OCI-LY3 (cell line): ENCODE data around the gene ZNF484.
"Not testable (repeated sequence)": the region's sequence is repeated elsewhere in the genome, so short reads cannot be mapped to it uniquely, and the experiment has no call there.

ENCODE experiments used
- H2AFZ ChIP-seq: fragments of 200-600, 300-600 bp; shearing (Covaris generic); 2 replicates; pipeline ENCODE4 v1.6.0; 2014; ENCODE audit warnings: antibody characterized with exemption, low read depth, low read length
- H3K27ac ChIP-seq: fragments of 200-600, 300-600 bp; sonication (generic); 2 replicates; pipeline ENCODE4 v1.5.1; 2014; ENCODE audit warnings: mild to moderate bottlenecking, low read length, moderate library complexity, mixed read lengths
- H3K27me3 ChIP-seq: fragments of 200-600, 300-600 bp; sonication (generic); 2 replicates; pipeline ENCODE4 v1.6.1; 2014; ENCODE audit warnings: low read depth, low read length, mixed read lengths
- H3K36me3 ChIP-seq: fragments of 200-600, 300-600 bp; sonication (generic); replicated peaks from 2 replicates; pipeline ENCODE3; 2014; ENCODE audit warnings: low read depth, low read length, mixed read lengths
- H3K4me1 ChIP-seq: fragments of 300-600, 200-600 bp; sonication (generic); 2 replicates; pipeline ENCODE4 v1.6.1; 2014; ENCODE audit warnings: low read length, mixed read lengths
- H3K4me2 ChIP-seq: fragments of 200-600, 300-600 bp; sonication (generic); 2 replicates; pipeline ENCODE4 v1.6.1; 2014; ENCODE audit warnings: low read length, mixed read lengths
- H3K4me3 ChIP-seq: fragments of 300-600, 200-600 bp; sonication (generic); 2 replicates; pipeline ENCODE4 v1.5.1; 2014; ENCODE audit warnings: antibody characterized with exemption, mild to moderate bottlenecking, low read length, moderate library complexity
- H3K79me2 ChIP-seq: fragments of 300-600, 200-600 bp; shearing (Covaris generic); 2 replicates; pipeline ENCODE4 v1.6.1; 2014; ENCODE audit warnings: mild to moderate bottlenecking, low read length, mixed read lengths
- H3K9ac ChIP-seq: fragments of 300-600, 200-600 bp; shearing (Covaris generic); 2 replicates; pipeline ENCODE4 v1.6.0; 2014; ENCODE audit warnings: mild to moderate bottlenecking, low read length, moderate library complexity
- H3K9me3 ChIP-seq: fragments of 200-600, 300-600 bp; shearing (Covaris generic); 2 replicates; pipeline ENCODE4 v1.6.1; 2014; ENCODE audit warnings: low read length, mixed read lengths; ENCODE audit not compliant: insufficient read depth
- H4K20me1 ChIP-seq: fragments of 200-600, 300-600 bp; sonication (generic); 2 replicates; pipeline ENCODE4 v1.6.1; 2016; ENCODE audit warnings: low read length, mixed read lengths; ENCODE audit not compliant: insufficient read depth
- CTCF ChIP-seq: fragments of 200-600, 300-600 bp; sonication (generic); IDR thresholded peaks from 2 replicates; pipeline ENCODE4 v1.5.1; 2014; ENCODE audit warnings: antibody characterized with exemption, low read length, low read depth
- EZH2phosphoT487 ChIP-seq: fragments of 200-600 bp; shearing (Covaris generic); IDR thresholded peaks from 2 replicates; pipeline ENCODE4 v1.6.1; 2018; ENCODE audit warnings: antibody characterized with exemption, mixed run types, low read depth

ZNF484 gene

GRCh38 chr9:92883666-92884405 lies 6.0 kb upstream of the ZNF484 start:
- not testable (repeated sequence) for H3K9ac ChIP-seq, H3K27me3 ChIP-seq, H3K27ac ChIP-seq, H3K9me3 ChIP-seq, H3K79me2 ChIP-seq, H4K20me1 ChIP-seq, H2AFZ ChIP-seq, H3K36me3 ChIP-seq, H3K4me3 ChIP-seq, H3K4me2 ChIP-seq
- peaks cover 14% of the 10 kb centered on the region for H3K4me1 ChIP-seq
- TF ChIP-seq CTCF: peak; percentile 20

- peaks cover 5% of the 10 kb centered on the region for H3K79me2 ChIP-seq
- no peak overlapping the region for H3K9ac ChIP-seq
- H3K36me3 ChIP-seq: no peaks in the 10 kb centered on the region
- H3K4me2 ChIP-seq: peak overlapping the region; percentile 41; the same call in 1 of the 2 replicates
- H3K4me1 ChIP-seq: peaks cover 19% of the 10 kb centered on the region
- no peak overlapping the region for H2AFZ ChIP-seq
- H3K27me3 ChIP-seq: no peaks in the 10 kb centered on the region
- TF ChIP-seq CTCF: no peak
- TF ChIP-seq EZH2phosphoT487: no peak
- H3K4me3 ChIP-seq: no peak overlapping the region
- H3K9me3 ChIP-seq: no peaks in the 10 kb centered on the region
- H3K27ac ChIP-seq: no peak overlapping the region
- H4K20me1 ChIP-seq: no peaks in the 10 kb centered on the region
Observed at GRCh38 chr9:92882276-92882675, 4.4 kb upstream of the ZNF484 start.

GRCh38 chr9:92875373-92875772 lies 2.5 kb downstream of the ZNF484 start:
- H3K36me3 ChIP-seq: peaks cover 4% of the 10 kb centered on the region
- no peak overlapping the region for H3K9ac ChIP-seq
- no peaks in the 10 kb centered on the region for H3K27me3 ChIP-seq
- no peak overlapping the region for H2AFZ ChIP-seq
- TF ChIP-seq CTCF (no peak), EZH2phosphoT487 (no peak)
- H3K4me2 ChIP-seq: no peak overlapping the region
- H3K4me1 ChIP-seq: peaks cover 13% of the 10 kb centered on the region
- H4K20me1 ChIP-seq: no peaks in the 10 kb centered on the region
- peaks cover 39% of the 10 kb centered on the region for H3K79me2 ChIP-seq
- H3K4me3 ChIP-seq: no peak overlapping the region
- H3K27ac ChIP-seq: no peak overlapping the region
- no peaks in the 10 kb centered on the region for H3K9me3 ChIP-seq

GRCh38 chr9:92870289-92870688 lies 7.5 kb downstream of the ZNF484 start:
- Histone ChIP-seq H3K4me2 (no peak overlapping the region), H3K4me1 (peaks cover 3% of the 10 kb centered on the region), H4K20me1 (no peaks in the 10 kb centered on the region), H3K4me3 (no peak overlapping the region), H3K27me3 (no peaks in the 10 kb centered on the region), H3K9me3 (no peaks in the 10 kb centered on the region), H3K27ac (no peak overlapping the region), H3K79me2 (peaks cover 33% of the 10 kb centered on the region), H2AFZ (no peak overlapping the region), H3K36me3 (peaks cover 13% of the 10 kb centered on the region), H3K9ac (no peak overlapping the region)
- TF ChIP-seq EZH2phosphoT487 (no peak), CTCF (no peak)

GRCh38 chr9:92866600-92866999 lies 11.2 kb downstream of the ZNF484 start:
- H3K4me3 ChIP-seq, H4K20me1 ChIP-seq, H2AFZ ChIP-seq, H3K4me1 ChIP-seq, H3K9me3 ChIP-seq, H3K27ac ChIP-seq, H3K27me3 ChIP-seq, H3K4me2 ChIP-seq, H3K9ac ChIP-seq: not testable (repeated sequence)
- peaks cover 31% of the 10 kb centered on the region; the same call in 1 of the 2 replicates for H3K79me2 ChIP-seq
- H3K36me3 ChIP-seq: peaks cover 20% of the 10 kb centered on the region
